ENCODE data around the gene CIAO3. TPM values are rescaled to one million over a fixed set of nuclear protein-coding genes. Genes with fewer than 3 reads are reported as not detected.

Gene CIAO3
- 19.5 and 26.3 TPM in 2 replicates for total RNA-seq

DNA sequence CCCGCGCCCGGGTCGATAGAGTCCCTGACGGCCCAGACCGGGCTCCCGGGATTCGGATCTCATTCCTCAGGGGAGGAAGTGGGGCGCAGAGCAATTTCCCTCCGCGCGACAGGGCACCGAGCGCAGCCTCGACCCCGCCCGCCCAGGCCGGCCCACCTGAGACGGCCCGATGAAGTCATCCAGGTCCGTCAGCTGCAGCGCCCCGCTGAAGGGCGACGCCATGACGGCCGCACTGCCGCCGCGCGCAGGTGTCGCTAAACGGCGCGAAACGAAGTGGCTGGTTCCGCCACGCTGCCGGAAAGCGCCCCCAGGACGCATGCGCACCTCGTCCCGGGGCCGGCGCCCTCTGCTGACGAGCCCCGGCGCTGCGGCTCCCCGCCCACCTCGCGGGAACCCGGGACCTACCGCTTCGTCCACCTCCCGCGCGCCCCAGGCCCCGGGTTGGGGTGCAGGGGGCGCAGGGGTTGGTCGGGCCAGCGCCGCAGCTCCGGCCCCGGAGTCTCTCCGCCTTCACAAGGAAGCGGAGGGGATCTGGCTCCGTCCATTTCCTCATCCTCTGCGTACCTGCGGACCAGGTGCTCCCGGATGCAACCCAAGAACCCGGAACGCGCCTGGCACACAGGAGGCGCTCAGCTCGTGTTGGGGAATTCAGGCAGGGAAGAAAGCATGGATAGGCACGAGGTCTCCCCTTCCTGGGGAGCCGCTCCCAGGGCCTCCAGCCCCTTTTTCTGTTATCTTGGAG lies at the start of gene CIAO3:
CIAO3 (minus strand) TSS at position 234 of the 742 bp plus-strand sequence; CDS start at position 222, 12 bp downstream.

DNA sequence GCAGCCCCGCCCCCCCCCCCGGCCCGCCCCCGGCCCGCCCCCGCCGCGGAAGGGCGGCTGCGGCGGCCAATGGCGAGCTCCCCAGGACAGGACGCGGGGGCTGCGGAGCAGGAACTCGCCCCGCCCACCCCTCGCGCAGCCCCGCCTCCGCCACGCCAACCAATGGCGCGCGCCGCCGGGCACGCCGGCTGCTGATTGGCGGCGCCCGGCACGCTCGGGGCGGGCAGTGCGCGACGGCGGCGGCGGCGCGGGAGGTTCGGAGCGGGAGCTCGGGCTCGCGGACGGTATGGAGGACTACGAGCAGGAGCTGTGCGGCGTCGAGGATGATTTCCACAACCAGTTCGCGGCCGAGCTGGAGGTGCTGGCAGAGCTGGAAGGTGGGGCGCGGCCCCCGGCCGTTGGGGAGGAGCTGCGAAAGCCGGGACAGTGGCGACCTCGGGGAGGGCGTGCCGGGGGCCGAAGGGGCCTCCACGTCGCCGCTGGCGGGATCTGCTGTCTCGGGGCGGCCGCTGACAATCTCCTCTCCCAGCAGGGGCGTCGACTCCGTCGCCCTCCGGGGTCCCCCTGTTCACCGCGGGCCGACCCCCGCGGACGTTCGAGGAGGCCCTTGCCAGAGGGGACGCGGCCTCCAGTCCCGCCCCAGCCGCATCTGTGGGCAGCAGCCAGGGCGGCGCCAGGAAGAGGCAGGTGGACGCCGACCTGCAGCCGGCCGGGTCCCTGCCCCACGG lies 47.8 kb upstream of the CIAO3 start, which contains the start of gene CHTF18:
CHTF18 (plus strand) TSS at position 222 of the 728 bp plus-strand sequence; CDS start at position 287, 65 bp downstream.

DNA sequence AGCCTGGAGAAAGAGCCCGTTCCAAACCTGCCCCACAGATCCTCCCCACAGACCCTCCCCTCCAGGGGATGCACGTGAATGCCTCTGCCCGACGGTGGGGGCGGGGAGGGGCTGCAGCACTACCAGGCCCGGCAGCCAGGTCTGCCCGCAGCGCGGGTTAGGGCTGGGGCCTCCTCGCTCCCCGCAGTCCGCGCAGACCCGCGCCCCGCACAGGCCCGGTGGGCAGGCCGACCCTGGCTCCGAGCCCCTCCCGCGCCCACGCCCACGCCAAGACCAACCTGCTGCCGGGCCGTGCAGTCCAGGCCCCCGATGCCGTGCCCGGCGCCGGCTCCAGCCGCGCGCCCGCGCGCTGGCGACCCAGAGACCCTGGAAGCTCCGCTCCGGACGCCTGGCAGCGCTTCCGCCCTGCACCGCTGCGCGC lies 47.2 kb upstream of the CIAO3 start, which contains the start of gene RPUSD1:
RPUSD1 (minus strand) TSS at position 404 of the 421 bp plus-strand sequence. CDS start 644 bp downstream, outside the sequence.

DNA sequence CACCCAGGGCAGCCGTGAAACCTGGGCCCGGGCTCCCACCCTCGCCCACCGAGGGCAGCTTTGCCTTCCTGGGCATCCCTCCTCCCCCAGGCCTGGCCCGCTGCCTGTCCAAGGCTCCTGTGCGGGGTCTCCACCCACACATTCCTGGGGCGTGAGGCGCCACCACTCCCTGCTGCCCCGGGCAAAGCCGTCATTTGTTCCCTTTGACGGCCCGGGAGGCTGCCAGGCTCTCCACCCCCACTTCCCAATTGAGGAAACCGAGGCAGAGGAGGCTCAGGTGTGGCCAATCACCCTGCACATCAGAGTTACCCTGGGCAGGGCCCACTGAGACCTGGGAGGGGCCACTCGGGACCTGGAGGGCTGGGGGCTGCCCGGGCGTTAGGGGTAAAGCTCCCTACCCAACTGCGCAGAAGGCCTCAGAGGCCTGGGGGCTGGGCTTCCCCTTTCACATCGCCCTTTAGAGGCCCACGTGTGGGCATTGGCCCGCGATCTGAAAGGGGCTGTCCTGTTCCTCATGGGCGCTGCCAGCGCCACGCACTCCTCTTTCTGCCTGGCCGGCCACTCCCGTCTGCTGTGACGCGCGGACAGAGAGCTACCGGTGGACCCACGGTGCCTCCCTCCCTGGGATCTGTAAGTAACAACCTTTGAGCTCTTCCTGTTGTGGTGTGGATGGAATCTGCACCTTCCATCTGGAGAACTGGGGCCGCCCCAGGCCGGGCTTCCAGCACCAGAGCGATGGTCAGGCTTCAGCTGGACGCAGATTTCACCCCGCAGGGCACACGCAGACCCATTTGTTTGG lies 19.9 kb upstream of the CIAO3 start, which contains the start of gene MSLN:
MSLN (plus strand) TSS at position 190 of the 799 bp plus-strand sequence. CDS start 1,947 bp downstream, outside the sequence.

DNA sequence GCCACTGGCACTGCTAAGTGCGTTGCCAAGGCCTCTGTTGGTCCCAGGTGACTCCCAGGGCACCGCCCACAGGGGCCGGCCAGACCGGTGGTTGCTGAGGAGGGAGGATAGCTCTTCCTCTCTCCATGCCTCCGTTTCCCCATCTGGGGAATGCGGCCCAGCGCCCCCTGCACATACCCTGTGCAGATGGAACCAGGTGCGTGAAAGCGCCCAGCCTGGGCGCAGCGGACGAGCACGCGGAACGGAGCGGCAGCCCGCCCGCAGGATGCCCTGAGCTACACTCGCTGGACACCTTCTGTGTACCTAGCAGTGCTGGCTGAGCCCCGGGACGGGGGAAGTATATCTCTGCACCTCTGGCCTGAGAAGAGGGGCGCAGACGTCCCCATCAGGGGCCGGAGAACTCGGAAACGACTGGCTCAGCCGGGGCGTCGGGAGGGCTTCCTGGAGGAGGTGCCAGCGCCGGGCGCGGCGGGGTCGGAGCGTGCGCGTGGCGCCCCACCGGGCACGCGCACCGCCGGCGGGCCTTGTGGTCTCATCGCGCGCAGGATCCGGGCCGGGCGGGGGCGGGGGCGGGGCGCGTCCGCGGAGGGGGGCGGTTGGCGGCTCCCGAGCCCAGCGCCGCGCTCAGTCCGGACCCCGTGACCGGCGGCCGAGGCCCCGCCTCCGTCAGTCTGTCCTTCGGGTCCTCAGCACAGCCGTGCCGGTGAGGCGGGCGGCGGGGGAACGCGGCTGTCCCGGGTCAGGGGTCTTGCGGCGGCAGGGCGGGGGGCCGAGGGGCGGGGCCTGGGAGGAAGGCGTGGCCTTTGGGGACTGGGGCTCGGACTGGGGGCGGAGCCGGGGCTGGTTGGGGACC lies 14.1 kb downstream of the CIAO3 start, which contains the start of the genes CCDC78 and HAGHL:
CCDC78 (minus strand) TSS at position 6 of the 853 bp plus-strand sequence. CDS start 76 bp downstream, outside the sequence.
HAGHL (plus strand) TSS at position 669 of the 853 bp plus-strand sequence. CDS start 404 bp downstream, outside the sequence.

DNA sequence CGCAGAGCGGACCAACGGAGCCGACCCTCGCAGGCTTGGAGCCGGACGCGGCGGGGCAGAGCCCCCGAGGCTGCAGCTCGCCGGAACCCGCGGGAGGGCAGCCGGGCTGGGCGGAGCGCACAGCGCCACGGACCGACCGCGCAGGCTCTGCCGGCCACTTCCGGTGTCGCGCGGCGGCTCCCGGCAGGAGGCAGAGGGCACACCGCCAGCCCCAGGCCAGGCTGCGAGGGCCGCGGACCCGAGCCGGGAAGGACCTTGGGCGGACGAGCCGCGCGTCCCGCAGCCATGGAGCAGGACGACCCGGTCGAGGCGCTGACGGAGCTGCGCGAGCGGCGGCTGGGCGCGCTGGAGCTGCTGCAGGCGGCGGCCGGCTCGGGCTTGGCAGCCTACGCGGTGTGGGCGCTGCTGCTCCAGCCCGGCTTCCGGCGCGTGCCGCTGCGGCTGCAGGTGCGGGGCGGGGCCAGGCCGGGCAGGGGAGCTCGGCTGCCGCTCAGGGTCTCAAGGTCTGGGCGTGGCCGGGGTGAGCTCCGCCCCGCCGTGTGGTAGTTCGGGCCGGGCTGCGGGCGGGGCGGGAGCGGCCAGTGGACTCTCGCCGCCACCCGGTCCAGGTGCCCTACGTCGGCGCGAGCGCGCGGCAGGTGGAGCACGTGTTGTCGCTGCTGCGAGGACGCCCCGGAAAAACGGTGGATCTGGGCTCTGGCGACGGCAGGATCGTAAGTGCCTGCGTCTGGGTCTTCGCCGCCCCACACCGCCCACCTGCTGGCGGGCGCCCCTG lies 19.6 kb downstream of the CIAO3 start, which contains the start of gene ANTKMT:
ANTKMT (plus strand) TSS at position 157 of the 775 bp plus-strand sequence; CDS start at position 286, 129 bp downstream.

DNA sequence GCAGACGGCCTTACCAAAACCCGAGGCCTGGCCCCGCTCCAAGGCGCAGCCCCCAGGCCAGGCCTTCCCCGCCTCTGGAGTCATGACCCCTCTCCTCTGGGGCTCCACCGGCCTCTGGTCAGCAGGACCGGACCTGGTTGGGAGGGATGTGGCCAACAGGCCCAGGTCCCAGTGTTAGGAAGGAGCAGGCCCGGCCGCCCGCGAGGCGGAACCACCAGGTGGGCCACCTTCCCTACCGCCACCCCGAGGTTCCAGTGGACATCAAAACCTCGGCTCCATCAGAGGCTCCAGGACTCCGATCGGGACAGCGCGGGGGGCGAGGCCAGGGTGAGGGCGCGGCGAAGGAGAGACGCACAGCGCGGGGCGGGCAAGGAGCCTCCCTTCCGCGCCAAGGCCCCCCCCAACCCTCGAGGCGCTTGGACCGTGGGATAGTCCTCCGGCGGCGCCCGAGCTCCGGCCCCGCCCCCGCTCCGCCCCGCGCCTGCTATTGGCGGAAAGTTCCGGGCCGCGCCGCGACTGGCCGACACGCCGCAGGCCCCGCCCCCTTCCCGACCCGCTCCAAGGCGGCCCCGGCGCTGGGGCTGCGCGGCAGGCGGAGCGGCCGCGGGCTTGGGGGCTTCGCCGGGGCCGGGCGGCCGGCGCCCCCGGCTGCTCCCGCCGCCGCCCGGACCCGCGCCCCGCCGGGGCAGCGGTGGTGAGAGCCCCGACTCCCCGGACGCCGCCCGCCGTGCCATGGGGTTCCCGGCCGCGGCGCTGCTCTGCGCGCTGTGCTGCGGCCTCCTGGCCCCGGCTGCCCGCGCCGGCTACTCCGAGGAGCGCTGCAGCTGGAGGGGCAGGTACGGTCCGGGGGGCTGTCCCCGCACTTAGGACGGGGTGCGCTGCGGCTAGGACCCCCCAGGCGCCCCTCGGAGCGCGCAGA lies 26.0 kb downstream of the CIAO3 start, which contains the start of gene METRN:
METRN (plus strand) TSS at position 561 of the 919 bp plus-strand sequence; CDS start at position 733, 172 bp downstream.

DNA sequence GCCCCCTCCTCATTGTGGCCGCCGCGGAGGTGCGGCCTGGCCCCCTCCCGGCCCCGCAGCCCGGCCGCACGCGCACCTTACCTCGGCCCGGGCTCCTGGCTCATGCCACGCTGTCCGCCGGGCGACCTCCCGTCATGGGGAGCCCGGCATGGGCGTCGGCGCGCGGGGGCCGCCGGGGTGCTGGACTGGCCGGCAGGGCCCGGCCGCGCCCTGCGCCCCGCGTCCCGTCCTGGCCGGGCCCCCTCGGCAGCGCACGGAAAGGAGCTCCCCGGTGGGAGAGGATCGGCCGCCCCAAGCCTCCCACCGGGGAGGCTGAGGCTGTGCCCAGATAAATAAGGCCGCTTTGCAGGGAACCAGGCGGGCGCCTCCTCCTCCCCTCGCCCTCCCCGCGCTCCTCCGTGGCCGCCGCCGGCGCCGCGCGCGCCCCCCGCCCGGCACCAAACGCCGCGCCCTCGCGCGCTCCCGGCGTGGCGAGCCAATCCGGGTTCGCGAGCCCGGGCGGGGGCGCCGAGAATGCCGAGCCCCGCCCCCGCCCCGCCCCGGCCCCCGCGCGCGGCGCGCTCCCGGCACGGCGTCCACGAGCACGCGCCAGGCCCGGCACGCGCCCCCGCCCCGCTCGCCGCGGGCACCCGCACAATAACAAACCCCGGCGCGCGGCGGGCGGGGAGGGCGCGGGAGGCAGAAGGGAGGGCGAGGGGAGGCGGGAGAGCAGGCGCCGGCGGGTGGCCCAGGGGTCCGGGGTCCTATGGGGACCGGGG lies 35.2 kb downstream of the CIAO3 start, which contains the start of gene FBXL16:
FBXL16 (minus strand) TSS at position 371 of the 758 bp plus-strand sequence. CDS start 8,396 bp downstream, outside the sequence.

DNA sequence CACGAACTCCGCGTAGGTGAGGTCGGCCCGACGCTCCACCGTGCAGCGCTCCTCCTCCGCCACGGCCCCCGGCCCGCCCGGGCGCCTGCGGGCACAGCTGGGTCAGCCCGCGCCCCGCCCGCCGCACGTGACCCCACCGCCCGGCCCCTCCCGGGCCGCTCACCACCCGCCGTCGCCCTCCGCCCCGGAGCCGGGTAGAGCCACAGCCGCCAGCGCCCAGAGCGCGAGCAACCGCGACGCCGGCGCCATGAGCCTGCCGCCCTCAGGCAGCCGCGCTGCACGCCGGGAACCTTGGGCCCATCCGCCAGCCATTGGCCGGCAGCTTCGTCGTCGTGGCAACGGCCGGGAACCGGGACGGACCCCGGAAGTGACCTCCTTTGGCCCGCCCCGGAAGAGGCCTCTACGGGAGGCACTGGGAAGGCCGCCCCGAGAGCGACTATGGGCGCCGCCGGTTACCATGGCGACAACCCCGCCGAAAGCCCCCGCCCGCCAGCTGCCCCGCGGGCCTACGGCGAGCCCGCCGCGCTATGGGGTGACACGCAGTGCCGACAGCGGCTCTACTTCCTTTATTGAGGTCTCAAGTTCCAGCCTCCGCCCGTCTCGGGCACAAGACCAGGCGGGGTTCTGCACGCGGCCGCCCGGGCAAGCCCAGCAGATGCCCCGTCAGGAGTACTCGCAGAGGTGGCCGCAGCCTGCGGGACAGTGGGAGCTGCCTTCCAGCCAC lies 56.6 kb downstream of the CIAO3 start, which contains the start of gene JMJD8:
JMJD8 (minus strand) TSS at position 264 of the 724 bp plus-strand sequence; CDS start at position 249, 15 bp downstream.

DNA sequence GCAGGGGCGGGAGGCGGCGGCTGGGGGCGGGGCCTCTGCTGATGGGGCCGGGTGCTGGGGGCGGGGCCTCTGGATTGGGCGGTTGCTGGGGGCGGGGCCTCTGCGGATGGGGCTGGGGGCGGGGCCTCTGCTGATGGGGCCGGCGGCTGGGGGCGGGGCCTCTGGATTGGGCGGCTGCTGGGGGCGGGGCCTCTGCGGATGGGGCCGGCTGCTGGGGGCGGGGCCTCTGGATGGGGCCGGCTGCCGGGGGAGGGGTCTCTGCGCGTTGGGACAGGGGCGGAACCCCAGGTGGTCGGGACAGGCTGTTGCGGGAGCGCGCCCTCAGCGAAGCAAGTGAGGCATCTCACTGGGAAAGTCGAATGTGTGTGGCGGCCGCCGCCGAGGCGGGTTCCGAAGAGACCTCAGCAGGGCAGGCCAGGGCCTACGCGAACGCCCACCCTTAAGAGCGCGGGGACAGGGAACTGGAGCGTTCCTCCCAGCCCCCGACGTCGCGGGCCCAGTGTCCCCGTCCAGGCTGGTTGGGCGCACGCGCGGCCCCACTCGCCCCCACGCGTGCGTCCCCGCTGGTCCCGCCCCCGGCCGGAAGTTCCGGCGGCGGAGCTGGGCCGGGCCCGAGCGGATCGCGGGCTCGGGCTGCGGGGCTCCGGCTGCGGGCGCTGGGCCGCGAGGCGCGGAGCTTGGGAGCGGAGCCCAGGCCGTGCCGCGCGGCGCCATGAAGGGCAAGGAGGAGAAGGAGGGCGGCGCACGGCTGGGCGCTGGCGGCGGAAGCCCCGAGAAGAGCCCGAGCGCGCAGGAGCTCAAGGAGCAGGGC lies 60.8 kb downstream of the CIAO3 start, which contains the start of gene STUB1:
STUB1 (plus strand) TSS at position 597 of the 811 bp plus-strand sequence; CDS start at position 713, 116 bp downstream.

Small RNAs within 50 kb of the gene (small RNA-seq; reads per million reads assigned to genes)
- gene MIR662: not detected

Other genes starting within 250 kb of the CIAO3 start
- 24.6 and 26.3 TPM in 2 replicates for gene CAPN15, start 213.3 kb downstream of the CIAO3 start, total RNA-seq
- 0.11 TPM in 1 of 2 replicates, not detected in the other for gene PRR35, start 180.6 kb downstream of the CIAO3 start, total RNA-seq
- 0.43 and 0.65 TPM in 2 replicates for gene NHLRC4, start 174.0 kb downstream of the CIAO3 start, total RNA-seq
- gene PIGQ, start 171.0 kb downstream of the CIAO3 start, total RNA-seq: 17.6 and 22.3 TPM in 2 replicates
- gene RAB40C, start 150.9 kb downstream of the CIAO3 start, total RNA-seq: 9.5 and 9.8 TPM in 2 replicates
- 0.11 and 0.13 TPM in 2 replicates for gene WFIKKN1, start 110.0 kb downstream of the CIAO3 start, total RNA-seq
- 64.2 and 79.6 TPM in 2 replicates for gene METTL26, start 104.7 kb downstream of the CIAO3 start, total RNA-seq
- 9.1 and 12.9 TPM in 2 replicates for gene MCRIP2, start 99.2 kb downstream of the CIAO3 start, total RNA-seq
- 8.8 and 9.4 TPM in 2 replicates for gene WDR90, start 91.6 kb downstream of the CIAO3 start, total RNA-seq
- gene RHOT2, start 72.9 kb downstream of the CIAO3 start, total RNA-seq: 24.3 and 25.2 TPM in 2 replicates
- 0.65 and 1.2 TPM in 2 replicates for gene RHBDL1, start 65.3 kb downstream of the CIAO3 start, total RNA-seq
- gene STUB1, start 60.6 kb downstream of the CIAO3 start, total RNA-seq: 75.1 and 78.9 TPM in 2 replicates
- 39.9 and 45.1 TPM in 2 replicates for gene JMJD8, start 56.7 kb downstream of the CIAO3 start, total RNA-seq
- gene WDR24, start 50.6 kb downstream of the CIAO3 start, total RNA-seq: 6.0 and 7.6 TPM in 2 replicates
- under 0.01 and 0.11 TPM in 2 replicates for gene FBXL16, start 35.2 kb downstream of the CIAO3 start, total RNA-seq
- 39.6 and 40.2 TPM in 2 replicates for gene METRN, start 25.9 kb downstream of the CIAO3 start, total RNA-seq
- gene ANTKMT, start 19.9 kb downstream of the CIAO3 start, total RNA-seq: 16.9 and 18.2 TPM in 2 replicates
- 0.97 and 1.3 TPM in 2 replicates for gene CCDC78, start 14.6 kb downstream of the CIAO3 start, total RNA-seq
- gene HAGHL, start 13.9 kb downstream of the CIAO3 start, total RNA-seq: 6.1 and 10.2 TPM in 2 replicates
- gene MSLN, start 19.7 kb upstream of the CIAO3 start, total RNA-seq: 0.32 and 5.9 TPM in 2 replicates
- gene RPUSD1, start 47.4 kb upstream of the CIAO3 start, total RNA-seq: 15.8 and 16.6 TPM in 2 replicates
- 3.3 and 5.4 TPM in 2 replicates for gene CHTF18, start 47.6 kb upstream of the CIAO3 start, total RNA-seq
- not detected in 2 replicates for gene GNG13, start 59.7 kb upstream of the CIAO3 start, total RNA-seq
- gene LMF1, start 230.0 kb upstream of the CIAO3 start, total RNA-seq: 34.2 and 34.6 TPM in 2 replicates
- gene SOX8, start 240.8 kb upstream of the CIAO3 start, total RNA-seq: 0.91 and 3.1 TPM in 2 replicates

All from articular chondrocyte of knee joint (primary cell).